MCF 10A (cell line): Measurements from ENCODE around the gene SLAMF9. TPM values are rescaled to one million over a fixed set of nuclear protein-coding genes. Genes with fewer than 3 reads are reported as not detected.

ENCODE experiments used
- BruUV-seq: library from RNA; stranded (reverse); fragments of 400-500 nt; replicated peaks from 2 replicates; lab custom pipeline; 2021; lab: Mats Ljungman, UMichigan
- CTCF ChIA-PET: fragments of 300-600 bp; sonication (Branson Sonifier 250); formaldehyde crosslinking; extraction: SDS; loops from one replicate; lab custom pipeline; 2021; ENCODE audit warnings: antibody characterized with exemption, inconsistent platforms; lab: Yijun Ruan, JAX
- POLR2A ChIA-PET: fragments of 300-600, 350-650 bp; sonication (Branson Sonifier 250); formaldehyde crosslinking; extraction: SDS; loops from one replicate; lab custom pipeline; 2020; ENCODE audit warnings: antibody characterized with exemption, inconsistent platforms; lab: Yijun Ruan, JAX
- DNase-seq: peaks from one replicate; pipeline ENCODE4 v3.0.0-alpha.2; 2018; ENCODE audit not compliant: unreplicated experiment
- H3K27ac Mint-ChIP-seq: one replicate; pipeline ENCODE4 v1.8.0; 2022; ENCODE audit warnings: mild to moderate bottlenecking, low read depth, mixed read lengths; ENCODE audit not compliant: unreplicated experiment
- H3K27me3 Mint-ChIP-seq: one replicate; pipeline ENCODE4 v1.8.0; 2022; ENCODE audit warnings: mixed read lengths; ENCODE audit not compliant: insufficient read depth, unreplicated experiment
- H3K36me3 Mint-ChIP-seq: one replicate; pipeline ENCODE4 v1.8.0; 2022; ENCODE audit warnings: mild to moderate bottlenecking, moderate library complexity, mixed read lengths; ENCODE audit not compliant: insufficient read depth, unreplicated experiment
- H3K4me1 Mint-ChIP-seq: one replicate; pipeline ENCODE4 v1.8.0; 2022; ENCODE audit warnings: mixed read lengths; ENCODE audit not compliant: insufficient read depth, unreplicated experiment
- H3K4me3 Mint-ChIP-seq: one replicate; pipeline ENCODE4 v1.8.0; 2022; ENCODE audit warnings: mild to moderate bottlenecking, moderate library complexity, mixed read lengths; ENCODE audit not compliant: unreplicated experiment
- H3K9me3 Mint-ChIP-seq: one replicate; pipeline ENCODE4 v1.8.0; 2022; ENCODE audit warnings: mixed read lengths; ENCODE audit not compliant: unreplicated experiment
- CTCF ChIP-seq: fragments of 200-600 bp; IDR thresholded peaks from one replicate; pipeline ENCODE4 v1.8.0; 2022; ENCODE audit warnings: antibody characterized with exemption, mild to moderate bottlenecking; ENCODE audit not compliant: unreplicated experiment
- intact Hi-C: fragments of 100-400 bp; cut with micrococcal nuclease; formaldehyde crosslinking; loops from 2 replicates; pipeline ENCODE4 v1.14.1; 2022
- total RNA-seq: library from RNA; stranded (reverse); gene quantifications from 2 replicates; pipeline ENCODE4 v1.2.3, GENCODE V29; 2022

SLAMF9 gene
- total RNA-seq, 1 experiment from 2014 or later, result not detected

GRCh38 chr1:159933347-159933746, 20.7 kb downstream of the SLAMF9 start:
- intact Hi-C loops, result loop anchor here (10.0 kb wide), 2 partner anchors 141 to 441 kb away; partner anchors contain the start of gene KCNJ10
- DNase-seq, result no peak
- POLR2A ChIA-PET, result interaction anchor here (0.7 to 1.1 kb wide), 4 partner anchors 40 to 99 kb away, joined by 3 to 6 read pairs (median 3); no protein-coding TSS in a partner anchor

GRCh38 chr1:159932296-159933285, 21.4 kb downstream of the SLAMF9 start:
- no peak for TF ChIP-seq CTCF
- DNase-seq, result no peak
- no peaks in the 10 kb centered on the region for H3K9me3 Mint-ChIP-seq
- ChIA-PET CTCF (interaction anchor here (0.5 to 52.4 kb wide), 17 partner anchors 8 to 789 kb away, joined by 3 to 1675 read pairs (median 3); partner anchors contain the start of genes DUSP23, FCRL6 and IGSF9), POLR2A (interaction anchor here (0.7 to 1.1 kb wide), 3 partner anchors 92 to 100 kb away, joined by 3 read pairs; no protein-coding TSS in a partner anchor)
- H3K27ac Mint-ChIP-seq, result no peak overlapping the region
- no TSS peak for BruUV-seq
- peaks cover 12% of the 10 kb centered on the region for H3K4me1 Mint-ChIP-seq
- H3K4me3 Mint-ChIP-seq, result no peak overlapping the region
- no peaks in the 10 kb centered on the region for H3K36me3 Mint-ChIP-seq
- H3K27me3 Mint-ChIP-seq, result no peaks in the 10 kb centered on the region
- intact Hi-C loops, result loop anchor here (10.0 kb wide), 2 partner anchors 142 to 442 kb away; partner anchors contain the start of gene KCNJ10

More at GRCh38 chr1:159933347-159933746, 20.7 kb downstream of the SLAMF9 start:
- TF ChIP-seq CTCF, result no peak
- H3K9me3 Mint-ChIP-seq, result no peaks in the 10 kb centered on the region
- no peak overlapping the region for H3K4me3 Mint-ChIP-seq
- H3K36me3 Mint-ChIP-seq, result no peaks in the 10 kb centered on the region
- CTCF ChIA-PET, result interaction anchor here (0.6 to 52.4 kb wide), 16 partner anchors 8 to 204 kb away, joined by 3 to 1675 read pairs (median 4); partner anchors contain the start of genes DUSP23, FCRL6, IGSF8 and IGSF9
- no peak overlapping the region for H3K27ac Mint-ChIP-seq
- H3K27me3 Mint-ChIP-seq, result no peaks in the 10 kb centered on the region
- no TSS peak for BruUV-seq
- H3K4me1 Mint-ChIP-seq, result peaks cover 14% of the 10 kb centered on the region

GRCh38 chr1:159931795-159932173, 22.3 kb downstream of the SLAMF9 start:
- CTCF ChIA-PET, result interaction anchor here (0.6 to 52.4 kb wide), 7 partner anchors 14 to 154 kb away, joined by 3 to 1675 read pairs (median 5); partner anchors contain the start of gene IGSF9
- no peak overlapping the region for H3K4me3 Mint-ChIP-seq
- no TSS peak for BruUV-seq
- H3K27me3 Mint-ChIP-seq, result no peaks in the 10 kb centered on the region
- no peaks in the 10 kb centered on the region for H3K9me3 Mint-ChIP-seq
- DNase-seq, result no peak
- POLR2A ChIA-PET, result no interaction called here
- TF ChIP-seq CTCF, result no peak
- H3K4me1 Mint-ChIP-seq, result peaks cover 12% of the 10 kb centered on the region
- no peaks in the 10 kb centered on the region for H3K36me3 Mint-ChIP-seq
- intact Hi-C loops, result loop anchor here (10.0 kb wide), 2 partner anchors 143 to 443 kb away; partner anchors contain the start of gene KCNJ10
- H3K27ac Mint-ChIP-seq, result no peak overlapping the region
